ENCODE data around the gene HS2ST1. TPM values are rescaled to one million over a fixed set of nuclear protein-coding genes. Genes with fewer than 3 reads are reported as not detected.

Gene HS2ST1
- total and polyA plus RNA-seq, 2 experiments from 2014 or later, result 6.7 to 17.1 TPM

DNA sequence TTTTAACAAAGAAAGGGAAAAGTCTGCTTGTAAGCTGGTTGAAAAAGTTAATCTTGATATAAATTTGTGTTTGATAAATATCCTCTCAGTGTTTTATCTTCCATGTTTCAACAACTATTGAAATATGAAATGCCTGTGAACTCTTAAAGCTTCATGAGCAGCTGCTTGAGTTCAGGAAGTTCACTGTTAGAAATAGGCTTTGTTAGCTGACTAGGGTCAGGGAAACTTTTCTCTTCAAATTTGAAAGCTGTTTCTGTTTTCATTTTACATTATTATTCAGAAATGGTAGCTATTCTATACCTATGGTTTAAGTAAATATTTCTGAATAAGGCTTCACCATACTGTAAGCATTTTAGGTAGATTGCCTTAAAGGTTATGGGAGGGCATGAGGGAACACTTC is 191.7 kb downstream of the HS2ST1 start (continued):
- TF ChIP-seq, protein P1, sequence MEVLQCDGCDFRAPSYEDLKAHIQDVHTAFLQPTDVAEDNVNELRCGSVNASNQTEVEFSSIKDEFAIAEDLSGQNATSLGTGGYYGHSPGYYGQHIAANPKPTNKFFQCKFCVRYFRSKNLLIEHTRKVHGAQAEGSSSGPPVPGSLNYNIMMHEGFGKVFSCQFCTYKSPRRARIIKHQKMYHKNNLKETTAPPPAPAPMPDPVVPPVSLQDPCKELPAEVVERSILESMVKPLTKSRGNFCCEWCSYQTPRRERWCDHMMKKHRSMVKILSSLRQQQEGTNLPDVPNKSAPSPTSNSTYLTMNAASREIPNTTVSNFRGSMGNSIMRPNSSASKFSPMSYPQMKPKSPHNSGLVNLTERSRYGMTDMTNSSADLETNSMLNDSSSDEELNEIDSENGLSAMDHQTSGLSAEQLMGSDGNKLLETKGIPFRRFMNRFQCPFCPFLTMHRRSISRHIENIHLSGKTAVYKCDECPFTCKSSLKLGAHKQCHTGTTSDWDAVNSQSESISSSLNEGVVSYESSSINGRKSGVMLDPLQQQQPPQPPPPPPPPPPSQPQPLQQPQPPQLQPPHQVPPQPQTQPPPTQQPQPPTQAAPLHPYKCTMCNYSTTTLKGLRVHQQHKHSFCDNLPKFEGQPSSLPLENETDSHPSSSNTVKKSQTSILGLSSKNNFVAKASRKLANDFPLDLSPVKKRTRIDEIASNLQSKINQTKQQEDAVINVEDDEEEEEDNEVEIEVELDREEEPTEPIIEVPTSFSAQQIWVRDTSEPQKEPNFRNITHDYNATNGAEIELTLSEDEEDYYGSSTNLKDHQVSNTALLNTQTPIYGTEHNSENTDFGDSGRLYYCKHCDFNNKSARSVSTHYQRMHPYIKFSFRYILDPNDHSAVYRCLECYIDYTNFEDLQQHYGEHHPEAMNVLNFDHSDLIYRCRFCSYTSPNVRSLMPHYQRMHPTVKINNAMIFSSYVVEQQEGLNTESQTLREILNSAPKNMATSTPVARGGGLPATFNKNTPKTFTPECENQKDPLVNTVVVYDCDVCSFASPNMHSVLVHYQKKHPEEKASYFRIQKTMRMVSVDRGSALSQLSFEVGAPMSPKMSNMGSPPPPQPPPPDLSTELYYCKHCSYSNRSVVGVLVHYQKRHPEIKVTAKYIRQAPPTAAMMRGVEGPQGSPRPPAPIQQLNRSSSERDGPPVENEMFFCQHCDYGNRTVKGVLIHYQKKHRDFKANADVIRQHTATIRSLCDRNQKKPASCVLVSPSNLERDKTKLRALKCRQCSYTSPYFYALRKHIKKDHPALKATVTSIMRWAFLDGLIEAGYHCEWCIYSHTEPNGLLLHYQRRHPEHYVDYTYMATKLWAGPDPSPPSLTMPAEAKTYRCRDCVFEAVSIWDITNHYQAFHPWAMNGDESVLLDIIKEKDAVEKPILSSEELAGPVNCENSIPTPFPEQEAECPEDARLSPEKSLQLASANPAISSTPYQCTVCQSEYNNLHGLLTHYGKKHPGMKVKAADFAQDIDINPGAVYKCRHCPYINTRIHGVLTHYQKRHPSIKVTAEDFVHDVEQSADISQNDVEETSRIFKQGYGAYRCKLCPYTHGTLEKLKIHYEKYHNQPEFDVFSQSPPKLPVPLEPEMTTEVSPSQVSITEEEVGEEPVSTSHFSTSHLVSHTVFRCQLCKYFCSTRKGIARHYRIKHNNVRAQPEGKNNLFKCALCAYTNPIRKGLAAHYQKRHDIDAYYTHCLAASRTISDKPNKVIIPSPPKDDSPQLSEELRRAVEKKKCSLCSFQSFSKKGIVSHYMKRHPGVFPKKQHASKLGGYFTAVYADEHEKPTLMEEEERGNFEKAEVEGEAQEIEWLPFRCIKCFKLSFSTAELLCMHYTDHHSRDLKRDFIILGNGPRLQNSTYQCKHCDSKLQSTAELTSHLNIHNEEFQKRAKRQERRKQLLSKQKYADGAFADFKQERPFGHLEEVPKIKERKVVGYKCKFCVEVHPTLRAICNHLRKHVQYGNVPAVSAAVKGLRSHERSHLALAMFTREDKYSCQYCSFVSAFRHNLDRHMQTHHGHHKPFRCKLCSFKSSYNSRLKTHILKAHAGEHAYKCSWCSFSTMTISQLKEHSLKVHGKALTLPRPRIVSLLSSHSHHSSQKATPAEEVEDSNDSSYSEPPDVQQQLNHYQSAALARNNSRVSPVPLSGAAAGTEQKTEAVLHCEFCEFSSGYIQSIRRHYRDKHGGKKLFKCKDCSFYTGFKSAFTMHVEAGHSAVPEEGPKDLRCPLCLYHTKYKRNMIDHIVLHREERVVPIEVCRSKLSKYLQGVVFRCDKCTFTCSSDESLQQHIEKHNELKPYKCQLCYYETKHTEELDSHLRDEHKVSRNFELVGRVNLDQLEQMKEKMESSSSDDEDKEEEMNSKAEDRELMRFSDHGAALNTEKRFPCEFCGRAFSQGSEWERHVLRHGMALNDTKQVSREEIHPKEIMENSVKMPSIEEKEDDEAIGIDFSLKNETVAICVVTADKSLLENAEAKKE (CRISPR knock-in tag; IDR thresholded peaks at IDR 0.05), result no peak
- TF ChIP-seq ZNF331 (CRISPR knock-in tag; IDR thresholded peaks at IDR 0.05; ENCODE audit: low read depth) (no peak), EZH2phosphoT487 (IDR thresholded peaks at IDR 0.05; ENCODE audit: unreplicated experiment) (no peak), POLR2AphosphoS5 (IDR thresholded peaks at IDR 0.05; ENCODE audit: low read depth) (no peak), EZH2 (IDR thresholded peaks at IDR 0.05; ENCODE audit: low read depth, unreplicated experiment) (no peak)
- TF ChIP-seq, protein P2, sequence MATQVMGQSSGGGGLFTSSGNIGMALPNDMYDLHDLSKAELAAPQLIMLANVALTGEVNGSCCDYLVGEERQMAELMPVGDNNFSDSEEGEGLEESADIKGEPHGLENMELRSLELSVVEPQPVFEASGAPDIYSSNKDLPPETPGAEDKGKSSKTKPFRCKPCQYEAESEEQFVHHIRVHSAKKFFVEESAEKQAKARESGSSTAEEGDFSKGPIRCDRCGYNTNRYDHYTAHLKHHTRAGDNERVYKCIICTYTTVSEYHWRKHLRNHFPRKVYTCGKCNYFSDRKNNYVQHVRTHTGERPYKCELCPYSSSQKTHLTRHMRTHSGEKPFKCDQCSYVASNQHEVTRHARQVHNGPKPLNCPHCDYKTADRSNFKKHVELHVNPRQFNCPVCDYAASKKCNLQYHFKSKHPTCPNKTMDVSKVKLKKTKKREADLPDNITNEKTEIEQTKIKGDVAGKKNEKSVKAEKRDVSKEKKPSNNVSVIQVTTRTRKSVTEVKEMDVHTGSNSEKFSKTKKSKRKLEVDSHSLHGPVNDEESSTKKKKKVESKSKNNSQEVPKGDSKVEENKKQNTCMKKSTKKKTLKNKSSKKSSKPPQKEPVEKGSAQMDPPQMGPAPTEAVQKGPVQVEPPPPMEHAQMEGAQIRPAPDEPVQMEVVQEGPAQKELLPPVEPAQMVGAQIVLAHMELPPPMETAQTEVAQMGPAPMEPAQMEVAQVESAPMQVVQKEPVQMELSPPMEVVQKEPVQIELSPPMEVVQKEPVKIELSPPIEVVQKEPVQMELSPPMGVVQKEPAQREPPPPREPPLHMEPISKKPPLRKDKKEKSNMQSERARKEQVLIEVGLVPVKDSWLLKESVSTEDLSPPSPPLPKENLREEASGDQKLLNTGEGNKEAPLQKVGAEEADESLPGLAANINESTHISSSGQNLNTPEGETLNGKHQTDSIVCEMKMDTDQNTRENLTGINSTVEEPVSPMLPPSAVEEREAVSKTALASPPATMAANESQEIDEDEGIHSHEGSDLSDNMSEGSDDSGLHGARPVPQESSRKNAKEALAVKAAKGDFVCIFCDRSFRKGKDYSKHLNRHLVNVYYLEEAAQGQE (IDR thresholded peaks at IDR 0.05; ENCODE audit: unreplicated experiment), result no peak

DNA sequence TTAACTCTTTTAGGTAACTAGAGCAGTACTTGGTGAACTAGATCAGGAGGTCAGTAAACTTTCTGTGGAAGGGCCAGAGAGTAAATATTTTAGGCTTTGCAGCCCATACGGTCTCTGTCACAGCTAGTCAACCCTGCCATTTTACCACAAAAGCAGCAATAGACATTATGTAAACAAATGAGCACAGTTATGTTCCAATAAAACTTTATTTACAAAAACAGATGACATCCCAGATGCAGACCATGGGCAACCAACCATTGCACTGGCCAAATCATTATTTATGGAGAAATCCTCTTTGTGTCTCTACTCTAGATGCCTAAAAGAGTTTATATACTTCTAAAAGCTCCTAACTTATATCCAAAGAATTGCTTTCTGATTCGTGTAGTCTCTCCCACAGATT is 192.4 kb downstream of the HS2ST1 start:
- H3K9me2 ChIP-seq (ENCODE audit: insufficient read depth), result no peaks in the 10 kb centered on the region
- no peak overlapping the region for H3K4me2 ChIP-seq
- H4K20me1 ChIP-seq (replicated peaks; ENCODE audit: insufficient read depth), result no peaks in the 10 kb centered on the region
- no peaks in the 10 kb centered on the region for H3K9me3 Mint-ChIP-seq
- H2AFZ ChIP-seq, result no peak overlapping the region
- no peaks in the 10 kb centered on the region for H3K27me3 Mint-ChIP-seq (ENCODE audit: insufficient read depth, low read depth, poor library complexity)
- ATAC-seq, result no peak
- H3K36me3 Mint-ChIP-seq (ENCODE audit: low read depth), result no peaks in the 10 kb centered on the region; the same call in 2 of the 3 replicates
- H3K36me3 ChIP-seq (ENCODE audit: insufficient read depth), result no peaks in the 10 kb centered on the region
- peaks cover 23% of the 10 kb centered on the region for H3K4me1 ChIP-seq (ENCODE audit: insufficient read depth)
- no peaks in the 10 kb centered on the region for H3F3A ChIP-seq (replicated peaks; ENCODE audit: low read depth)
- H3K4me1 Mint-ChIP-seq, result peaks cover 14% of the 10 kb centered on the region; the same call in 2 of the 3 replicates
- H3K4me3 Mint-ChIP-seq, result no peak overlapping the region
- no peaks in the 10 kb centered on the region for H3K27me3 ChIP-seq (ENCODE audit: insufficient read depth)
- DNase-seq (ENCODE audit: low spot score), result no peak
- H3K27ac ChIP-seq (ENCODE audit: low read depth), result no peak overlapping the region
- no peak overlapping the region for H3K27ac Mint-ChIP-seq
- H3K4me3 ChIP-seq, result no peak overlapping the region
- no peaks in the 10 kb centered on the region for H3K79me2 ChIP-seq (replicated peaks; ENCODE audit: insufficient read depth)
- TF ChIP-seq, protein P3, sequence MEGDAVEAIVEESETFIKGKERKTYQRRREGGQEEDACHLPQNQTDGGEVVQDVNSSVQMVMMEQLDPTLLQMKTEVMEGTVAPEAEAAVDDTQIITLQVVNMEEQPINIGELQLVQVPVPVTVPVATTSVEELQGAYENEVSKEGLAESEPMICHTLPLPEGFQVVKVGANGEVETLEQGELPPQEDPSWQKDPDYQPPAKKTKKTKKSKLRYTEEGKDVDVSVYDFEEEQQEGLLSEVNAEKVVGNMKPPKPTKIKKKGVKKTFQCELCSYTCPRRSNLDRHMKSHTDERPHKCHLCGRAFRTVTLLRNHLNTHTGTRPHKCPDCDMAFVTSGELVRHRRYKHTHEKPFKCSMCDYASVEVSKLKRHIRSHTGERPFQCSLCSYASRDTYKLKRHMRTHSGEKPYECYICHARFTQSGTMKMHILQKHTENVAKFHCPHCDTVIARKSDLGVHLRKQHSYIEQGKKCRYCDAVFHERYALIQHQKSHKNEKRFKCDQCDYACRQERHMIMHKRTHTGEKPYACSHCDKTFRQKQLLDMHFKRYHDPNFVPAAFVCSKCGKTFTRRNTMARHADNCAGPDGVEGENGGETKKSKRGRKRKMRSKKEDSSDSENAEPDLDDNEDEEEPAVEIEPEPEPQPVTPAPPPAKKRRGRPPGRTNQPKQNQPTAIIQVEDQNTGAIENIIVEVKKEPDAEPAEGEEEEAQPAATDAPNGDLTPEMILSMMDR (conservative IDR thresholded peaks at IDR 0.05; ENCODE audit: low read depth in 2 of 2), result no peak
- no peak for TF ChIP-seq ZNF331 (CRISPR knock-in tag; IDR thresholded peaks at IDR 0.05; ENCODE audit: low read depth)
- TF ChIP-seq, protein P4, sequence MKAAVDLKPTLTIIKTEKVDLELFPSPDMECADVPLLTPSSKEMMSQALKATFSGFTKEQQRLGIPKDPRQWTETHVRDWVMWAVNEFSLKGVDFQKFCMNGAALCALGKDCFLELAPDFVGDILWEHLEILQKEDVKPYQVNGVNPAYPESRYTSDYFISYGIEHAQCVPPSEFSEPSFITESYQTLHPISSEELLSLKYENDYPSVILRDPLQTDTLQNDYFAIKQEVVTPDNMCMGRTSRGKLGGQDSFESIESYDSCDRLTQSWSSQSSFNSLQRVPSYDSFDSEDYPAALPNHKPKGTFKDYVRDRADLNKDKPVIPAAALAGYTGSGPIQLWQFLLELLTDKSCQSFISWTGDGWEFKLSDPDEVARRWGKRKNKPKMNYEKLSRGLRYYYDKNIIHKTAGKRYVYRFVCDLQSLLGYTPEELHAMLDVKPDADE (IDR thresholded peaks at IDR 0.05), result no peak
- TF ChIP-seq EZH2phosphoT487 (IDR thresholded peaks at IDR 0.05; ENCODE audit: unreplicated experiment), result no peak
- TF ChIP-seq STAT1 (IDR thresholded peaks at IDR 0.05; ENCODE audit: unreplicated experiment), result no peak
- TF ChIP-seq JUNB (IDR thresholded peaks at IDR 0.05; ENCODE audit: unreplicated experiment), result no peak
